GM12891 (cell line): Measurements from ENCODE around the gene STOML1.

ENCODE experiments used
- PAX5 ChIP-seq: IDR thresholded peaks from 2 replicates; pipeline ENCODE4 v1.6.1; 2011; ENCODE audit warnings: low read length, moderate library complexity, mild to moderate bottlenecking; ENCODE audit not compliant: insufficient read depth, severe bottlenecking
- POLR2A ChIP-seq: IDR thresholded peaks from 2 replicates; pipeline ENCODE4 v1.6.1; 2011; ENCODE audit warnings: low read depth, low read length, control low read depth
- POLR2AphosphoS5 ChIP-seq: IDR thresholded peaks from 2 replicates; pipeline ENCODE4 v1.6.1; 2011; ENCODE audit warnings: low read depth, low read length, control low read depth
- SPI1 ChIP-seq: IDR thresholded peaks from 2 replicates; pipeline ENCODE4 v1.6.1; 2011; ENCODE audit warnings: low read depth, low read length, control low read depth
- TAF1 ChIP-seq: IDR thresholded peaks from 2 replicates; pipeline ENCODE4 v1.6.1; 2011; ENCODE audit warnings: low read depth, low read length, control low read depth

DNA sequence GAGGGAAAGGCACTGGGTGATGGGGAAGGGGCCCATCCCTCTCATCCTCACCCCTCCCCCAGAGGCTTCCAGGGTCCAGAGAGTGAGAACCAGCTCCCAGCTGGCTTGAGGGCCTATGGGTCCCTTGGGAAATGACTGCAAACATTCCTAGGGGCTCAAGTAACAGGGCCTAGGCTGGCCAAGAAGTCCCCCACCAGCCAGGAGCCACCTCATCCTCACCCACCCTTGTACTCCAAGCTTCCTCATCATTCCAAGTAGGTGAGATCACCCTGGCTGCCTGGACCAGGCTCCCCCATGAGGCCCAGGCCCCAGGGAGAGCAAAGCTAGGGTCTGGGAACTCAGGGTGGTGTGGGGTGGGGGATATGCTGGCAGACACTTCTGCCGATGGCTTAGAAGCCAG lies 51.1 kb downstream of the STOML1 start:
- TF ChIP-seq POLR2A (no peak), POLR2AphosphoS5 (no peak), TAF1 (no peak), SPI1 (no peak), PAX5 (no peak)
